Suprapubic skin (tissue), 4 donors: Measurements from ENCODE around the gene RSPO4. TPM values are rescaled to one million over a fixed set of nuclear protein-coding genes. Genes with fewer than 3 reads are reported as not detected.

Source experiments
- DNase-seq, 2 donors: peaks; one replicate each; pipeline ENCODE4 v3.0.0-alpha.2; 2019; ENCODE audit warnings: low spot score in 2 of 2
- H3K27ac ChIP-seq: fragments of 200-600 bp; sonication (generic); one replicate; pipeline ENCODE4 v1.5.1; 2019
- H3K27me3 ChIP-seq: fragments of 200-600 bp; sonication (generic); one replicate; pipeline ENCODE4 v1.5.1; 2019
- H3K36me3 ChIP-seq: fragments of 200-600 bp; sonication (generic); one replicate; pipeline ENCODE4 v1.5.1; 2019
- H3K4me1 ChIP-seq: fragments of 200-600 bp; sonication (generic); one replicate; pipeline ENCODE4 v1.5.1; 2019
- H3K4me3 ChIP-seq: fragments of 200-600 bp; sonication (generic); one replicate; pipeline ENCODE4 v1.5.1; 2019; ENCODE audit warnings: mild to moderate bottlenecking
- H3K9me3 ChIP-seq: fragments of 200-600 bp; sonication (generic); one replicate; pipeline ENCODE4 v1.5.1; 2019
- EP300 ChIP-seq: sonication (generic); formaldehyde crosslinking; IDR thresholded peaks from one replicate; pipeline ENCODE4 v1.6.1; 2017; ENCODE audit warnings: antibody characterized with exemption
- POLR2A ChIP-seq, 2 donors: fragments of 450-650 bp; IDR thresholded peaks; one replicate each; pipeline ENCODE4 v1.6.1; 2017; ENCODE audit warnings: antibody characterized with exemption in 2 of 2, mild to moderate bottlenecking in 2 of 2, moderate library complexity in 2 of 2
- POLR2AphosphoS5 ChIP-seq, 3 donors: sonication (generic); formaldehyde crosslinking; IDR thresholded peaks; one replicate each; pipeline ENCODE4 v1.6.1; 2017; ENCODE audit warnings: antibody characterized with exemption in 3 of 3
- WGBS: methylation state at CpG from one replicate; pipeline ENCODE4 v1.1.5; 2018; 5-methylcytosine and 5-hydroxymethylcytosine counted together
- total RNA-seq, 4 donors: library from RNA; depleted of rRNA; stranded (reverse); fragments of >200 nt; gene quantifications; one replicate each; pipeline ENCODE4 v1.1.0, GENCODE V29; 2016
- TF ChIP-seq, protein P1 (sequence below), 2 donors: fragments of 200-600 bp in 1 of 2; fragments of 450-650 bp in 1 of 2; sonication (generic) in 1 of 2; IDR thresholded peaks; one replicate each; pipeline ENCODE4 v1.5.1; 2016 to 2019; ENCODE audit warnings: antibody characterized with exemption in 2 of 2, mild to moderate bottlenecking in 1 of 2, moderate library complexity in 1 of 2

RSPO4 gene
- total RNA-seq, 4 donors from 2014 or later: 0.26 to 0.91 (median 0.67) TPM

GRCh38 chr20:916825-917224 lies 85.3 kb downstream of the RSPO4 start:
- WGBS: 32% methylated on average over 5 of the region's 5 CpGs

DNA sequence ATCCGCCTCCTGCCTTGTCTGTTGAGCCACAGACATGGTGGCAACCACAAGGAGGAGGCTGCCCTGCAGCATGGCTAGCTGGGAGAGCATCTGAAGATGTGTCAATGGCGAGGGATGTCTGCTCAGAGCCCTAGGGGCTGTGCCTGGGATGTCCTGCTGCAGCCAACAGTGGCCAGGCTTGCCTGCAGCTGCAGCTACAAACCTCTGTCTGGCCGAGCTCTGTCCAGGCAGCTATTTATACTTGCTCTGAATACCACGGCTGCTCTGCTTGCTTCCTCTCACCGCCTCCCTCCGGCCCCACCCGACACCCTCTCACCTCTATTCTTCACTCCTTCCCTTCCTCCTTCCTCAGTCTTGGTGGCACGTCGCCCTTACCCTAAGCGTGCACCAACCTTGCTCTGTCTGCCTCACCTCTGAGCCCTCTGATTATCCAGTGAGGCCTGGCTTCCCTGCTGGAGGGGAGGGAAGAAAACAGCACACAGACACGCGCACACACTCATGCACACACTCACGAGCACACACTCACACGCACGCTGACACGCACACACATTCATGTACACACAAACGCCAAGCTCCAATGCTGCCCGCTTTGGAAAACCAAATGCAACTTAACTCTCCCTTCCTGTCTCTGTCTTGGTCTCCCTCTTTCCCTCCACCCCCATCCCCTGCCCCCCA lies 85.8 kb downstream of the RSPO4 start, which contains the start of gene ANGPT4:
Gene ANGPT4, minus strand, starts transcription at position 210 of the 675 bp plus-strand sequence. Its CDS starts 120 bp downstream, at position 90.
- Histone ChIP-seq H3K4me3 (peak within 1 kb of the TSS; percentile 18), H3K27me3 (peaks cover 25% of the 10 kb centered on the region), H3K9me3 (no peaks in the 10 kb centered on the region), H3K36me3 (no peaks in the 10 kb centered on the region), H3K4me1 (no peaks in the 10 kb centered on the region), H3K27ac (no peak within 1 kb of the TSS)
- TF ChIP-seq POLR2A (IDR thresholded peaks at IDR 0.05) (no peak), POLR2AphosphoS5 (IDR thresholded peaks at IDR 0.05) (no peak), EP300 (no peak)
- TF ChIP-seq, protein P1, sequence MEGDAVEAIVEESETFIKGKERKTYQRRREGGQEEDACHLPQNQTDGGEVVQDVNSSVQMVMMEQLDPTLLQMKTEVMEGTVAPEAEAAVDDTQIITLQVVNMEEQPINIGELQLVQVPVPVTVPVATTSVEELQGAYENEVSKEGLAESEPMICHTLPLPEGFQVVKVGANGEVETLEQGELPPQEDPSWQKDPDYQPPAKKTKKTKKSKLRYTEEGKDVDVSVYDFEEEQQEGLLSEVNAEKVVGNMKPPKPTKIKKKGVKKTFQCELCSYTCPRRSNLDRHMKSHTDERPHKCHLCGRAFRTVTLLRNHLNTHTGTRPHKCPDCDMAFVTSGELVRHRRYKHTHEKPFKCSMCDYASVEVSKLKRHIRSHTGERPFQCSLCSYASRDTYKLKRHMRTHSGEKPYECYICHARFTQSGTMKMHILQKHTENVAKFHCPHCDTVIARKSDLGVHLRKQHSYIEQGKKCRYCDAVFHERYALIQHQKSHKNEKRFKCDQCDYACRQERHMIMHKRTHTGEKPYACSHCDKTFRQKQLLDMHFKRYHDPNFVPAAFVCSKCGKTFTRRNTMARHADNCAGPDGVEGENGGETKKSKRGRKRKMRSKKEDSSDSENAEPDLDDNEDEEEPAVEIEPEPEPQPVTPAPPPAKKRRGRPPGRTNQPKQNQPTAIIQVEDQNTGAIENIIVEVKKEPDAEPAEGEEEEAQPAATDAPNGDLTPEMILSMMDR (IDR thresholded peaks at IDR 0.05): no peak
- WGBS: 36% methylated on average over 16 of the region's 18 CpGs
- no peak for DNase-seq

More at GRCh38 chr20:916825-917224, 85.3 kb downstream of the RSPO4 start:
- H3K27ac ChIP-seq: no peak overlapping the region
- no peaks in the 10 kb centered on the region for H3K9me3 ChIP-seq
- no peaks in the 10 kb centered on the region for H3K36me3 ChIP-seq
- H3K4me1 ChIP-seq: no peaks in the 10 kb centered on the region
- no peak for DNase-seq
- peaks cover 25% of the 10 kb centered on the region for H3K27me3 ChIP-seq
- H3K4me3 ChIP-seq: no peak overlapping the region
- no peak for TF ChIP-seq POLR2AphosphoS5 (IDR thresholded peaks at IDR 0.05)
- TF ChIP-seq, protein P1 (IDR thresholded peaks at IDR 0.05): no peak
- no peak for TF ChIP-seq EP300
- TF ChIP-seq POLR2A (IDR thresholded peaks at IDR 0.05): no peak

- TF ChIP-seq EP300: no peak
- TF ChIP-seq, protein P1 (IDR thresholded peaks at IDR 0.05): no peak
- no peak for TF ChIP-seq POLR2AphosphoS5 (IDR thresholded peaks at IDR 0.05)
- no peak for TF ChIP-seq POLR2A (IDR thresholded peaks at IDR 0.05)
- peak overlapping the region; percentile 18 for H3K4me3 ChIP-seq
- DNase-seq: no peak
These were observed 87.2 kb downstream of the RSPO4 start for GRCh38 chr20:914727-915498.

GRCh38 chr20:913306-913849 lies 88.7 kb downstream of the RSPO4 start:
- H3K4me3 ChIP-seq: no peak overlapping the region
- no peaks in the 10 kb centered on the region for H3K9me3 ChIP-seq
- DNase-seq: no peak

More at GRCh38 chr20:914727-915498, 87.2 kb downstream of the RSPO4 start:
- Histone ChIP-seq H3K27ac (no peak overlapping the region), H3K4me1 (no peaks in the 10 kb centered on the region), H3K27me3 (peaks cover 25% of the 10 kb centered on the region), H3K36me3 (no peaks in the 10 kb centered on the region), H3K9me3 (no peaks in the 10 kb centered on the region)
- WGBS: 64% methylated on average over 15 of the region's 15 CpGs

GRCh38 chr20:911882-912600 lies 90.1 kb downstream of the RSPO4 start:
- Histone ChIP-seq H3K27me3 (peaks cover 25% of the 10 kb centered on the region), H3K9me3 (no peaks in the 10 kb centered on the region), H3K27ac (no peak overlapping the region), H3K36me3 (no peaks in the 10 kb centered on the region), H3K4me3 (no peak overlapping the region), H3K4me1 (no peaks in the 10 kb centered on the region)
- DNase-seq: no peak
- WGBS: 45% methylated on average over 4 of the region's 5 CpGs
- TF ChIP-seq EP300 (no peak), POLR2A (IDR thresholded peaks at IDR 0.05) (no peak), POLR2AphosphoS5 (IDR thresholded peaks at IDR 0.05) (no peak)
- TF ChIP-seq, protein P1 (IDR thresholded peaks at IDR 0.05): no peak

More at GRCh38 chr20:913306-913849, 88.7 kb downstream of the RSPO4 start:
- Histone ChIP-seq H3K36me3 (no peaks in the 10 kb centered on the region), H3K27ac (no peak overlapping the region), H3K4me1 (no peaks in the 10 kb centered on the region), H3K27me3 (peaks cover 25% of the 10 kb centered on the region)
- 84% methylated on average over 5 of the region's 5 CpGs for WGBS
- TF ChIP-seq POLR2AphosphoS5 (IDR thresholded peaks at IDR 0.05): no peak
